ENCODE data around the gene ABLIM1. TPM values are rescaled to one million over a fixed set of nuclear protein-coding genes. Genes with fewer than 3 reads are reported as not detected.

Gene ABLIM1
- total and polyA plus RNA-seq, 2 experiments from 2014 or later = 21.9 to 45.1 TPM

GRCh38 chr10:114604357-114605130 is 53.5 kb downstream of the ABLIM1 start:
- TF ChIP-seq REST (IDR thresholded peaks at IDR 0.05; ENCODE audit: unreplicated experiment) = no peak
- TF ChIP-seq ZNF462 (CRISPR knock-in tag; IDR thresholded peaks at IDR 0.05) = no peak
- TF ChIP-seq CTCF (conservative IDR thresholded peaks at IDR 0.05; ENCODE audit: low read depth in 2 of 2) = no peak
- TF ChIP-seq ETS1 (IDR thresholded peaks at IDR 0.05) = no peak
- TF ChIP-seq POLR2AphosphoS5 (IDR thresholded peaks at IDR 0.05; ENCODE audit: low read depth) = no peak
- DNase-seq (ENCODE audit: low spot score) (no peak), ATAC-seq (no peak)
- peak overlapping the region; percentile 26; the same call in 1 of the 2 replicates for H3K27ac Mint-ChIP-seq
- H3K4me1 Mint-ChIP-seq = peaks cover 9% of the 10 kb centered on the region; the same call in 2 of the 3 replicates
- Histone ChIP-seq H3K4me1 (ENCODE audit: insufficient read depth) (peaks cover 2% of the 10 kb centered on the region; the same call in 1 of the 2 replicates), H3K4me2 (no peak overlapping the region), H3K36me3 (ENCODE audit: insufficient read depth) (no peaks in the 10 kb centered on the region), H3K27ac (ENCODE audit: low read depth) (no peak overlapping the region), H3K4me3 (no peak overlapping the region), H2AFZ (peak overlapping the region; percentile 63; the same call in 1 of the 2 replicates), H3F3A (replicated peaks; ENCODE audit: low read depth) (no peaks in the 10 kb centered on the region), H3K79me2 (replicated peaks; ENCODE audit: insufficient read depth) (no peaks in the 10 kb centered on the region), H3K27me3 (ENCODE audit: insufficient read depth) (no peaks in the 10 kb centered on the region), H4K20me1 (replicated peaks; ENCODE audit: insufficient read depth) (no peaks in the 10 kb centered on the region), H3K9me2 (ENCODE audit: insufficient read depth) (no peaks in the 10 kb centered on the region; the same call in 1 of the 2 replicates)
- H3K4me3 Mint-ChIP-seq = no peak overlapping the region
- peaks cover 4% of the 10 kb centered on the region for H3K27me3 Mint-ChIP-seq (ENCODE audit: insufficient read depth, low read depth, poor library complexity)
- no peaks in the 10 kb centered on the region for H3K9me3 Mint-ChIP-seq
- no peaks in the 10 kb centered on the region for H3K36me3 Mint-ChIP-seq (ENCODE audit: low read depth)
